Stimulated activated naive B cell treated with anti-CD40 and anti-IgM and Interleukin-4, amounts not matched to agents 10 μg/mL and 1 μg/mL and 100 μg/mL, for 72 hours (primary cell): ENCODE results near the gene OSM.

ENCODE experiments used
- ATAC-seq, 2 donors: fragments of 150-1000 bp; cut with Tn5 transposase; replicated peaks; 2 replicates each; pipeline ENCODE4 v1.10.0; 2021; ENCODE audit warnings: moderate library complexity in 1 of 2
- DNase-seq: peaks from one replicate; pipeline ENCODE4 v3.0.0; 2021
- H3K27ac Mint-ChIP-seq: one replicate; pipeline ENCODE4 v1.8.0; 2022; ENCODE audit warnings: mild to moderate bottlenecking, mixed read lengths
- H3K27me3 Mint-ChIP-seq, 2 donors: one replicate each; pipeline ENCODE4 v1.8.0; 2022; ENCODE audit warnings: mixed read lengths in 2 of 2
- H3K36me3 Mint-ChIP-seq, 2 donors: one replicate each; pipeline ENCODE4 v1.8.0; 2022; ENCODE audit warnings: mixed read lengths in 2 of 2, mild to moderate bottlenecking in 1 of 2
- H3K4me1 Mint-ChIP-seq, 2 donors: one replicate each; pipeline ENCODE4 v1.8.0; 2022; ENCODE audit warnings: mixed read lengths in 2 of 2, mild to moderate bottlenecking in 1 of 2
- H3K4me3 Mint-ChIP-seq, 2 donors: one replicate each; pipeline ENCODE4 v1.8.0; 2022; ENCODE audit warnings: mild to moderate bottlenecking in 2 of 2, mixed read lengths in 2 of 2, moderate library complexity in 1 of 2
- H3K9me3 Mint-ChIP-seq, 2 donors: one replicate each; pipeline ENCODE4 v1.8.0; 2022; ENCODE audit warnings: mixed read lengths in 2 of 2, mild to moderate bottlenecking in 1 of 2

OSM gene

GRCh38 chr22:30272781-30273601, 6.3 kb upstream of the OSM start:
- ATAC-seq = no peak
- Mint-ChIP-seq H3K27ac (no peak overlapping the region), H3K27me3 (peaks cover 17 to 18% of the 10 kb centered on the region in 2 donors), H3K36me3 (peaks cover 9 to 12% of the 10 kb centered on the region in 2 donors), H3K4me3 (no peak overlapping the region), H3K4me1 (peaks cover 20 to 23% of the 10 kb centered on the region in 2 donors), H3K9me3 (no peaks in the 10 kb centered on the region)
- no peak for DNase-seq

- ATAC-seq (no peak), DNase-seq (no peak)
- Mint-ChIP-seq H3K27me3 (peaks cover 2% of the 10 kb centered on the region in 2 donors), H3K4me1 (peaks cover 25 to 37% of the 10 kb centered on the region in 2 donors), H3K9me3 (no peaks in the 10 kb centered on the region), H3K4me3 (no peak overlapping the region), H3K36me3 (peaks cover 10 to 12% of the 10 kb centered on the region in 2 donors), H3K27ac (peak overlapping the region; percentile 72)
These were observed 4.2 kb upstream of the OSM start for GRCh38 chr22:30270832-30271231.

- peak overlapping the region; percentile 25 for H3K27ac Mint-ChIP-seq
- H3K36me3 Mint-ChIP-seq = peaks cover 10 to 14% of the 10 kb centered on the region in 2 donors
- DNase-seq (no peak), ATAC-seq (no peak)
- H3K4me3 Mint-ChIP-seq = peak overlapping the region; percentile 93 to 94
- no peaks in the 10 kb centered on the region for H3K9me3 Mint-ChIP-seq
- no peaks in the 10 kb centered on the region for H3K27me3 Mint-ChIP-seq
- peaks cover 29 to 57% of the 10 kb centered on the region in 2 donors for H3K4me1 Mint-ChIP-seq
These were observed 1.7 kb upstream of the OSM start for GRCh38 chr22:30268331-30268730.

DNA sequence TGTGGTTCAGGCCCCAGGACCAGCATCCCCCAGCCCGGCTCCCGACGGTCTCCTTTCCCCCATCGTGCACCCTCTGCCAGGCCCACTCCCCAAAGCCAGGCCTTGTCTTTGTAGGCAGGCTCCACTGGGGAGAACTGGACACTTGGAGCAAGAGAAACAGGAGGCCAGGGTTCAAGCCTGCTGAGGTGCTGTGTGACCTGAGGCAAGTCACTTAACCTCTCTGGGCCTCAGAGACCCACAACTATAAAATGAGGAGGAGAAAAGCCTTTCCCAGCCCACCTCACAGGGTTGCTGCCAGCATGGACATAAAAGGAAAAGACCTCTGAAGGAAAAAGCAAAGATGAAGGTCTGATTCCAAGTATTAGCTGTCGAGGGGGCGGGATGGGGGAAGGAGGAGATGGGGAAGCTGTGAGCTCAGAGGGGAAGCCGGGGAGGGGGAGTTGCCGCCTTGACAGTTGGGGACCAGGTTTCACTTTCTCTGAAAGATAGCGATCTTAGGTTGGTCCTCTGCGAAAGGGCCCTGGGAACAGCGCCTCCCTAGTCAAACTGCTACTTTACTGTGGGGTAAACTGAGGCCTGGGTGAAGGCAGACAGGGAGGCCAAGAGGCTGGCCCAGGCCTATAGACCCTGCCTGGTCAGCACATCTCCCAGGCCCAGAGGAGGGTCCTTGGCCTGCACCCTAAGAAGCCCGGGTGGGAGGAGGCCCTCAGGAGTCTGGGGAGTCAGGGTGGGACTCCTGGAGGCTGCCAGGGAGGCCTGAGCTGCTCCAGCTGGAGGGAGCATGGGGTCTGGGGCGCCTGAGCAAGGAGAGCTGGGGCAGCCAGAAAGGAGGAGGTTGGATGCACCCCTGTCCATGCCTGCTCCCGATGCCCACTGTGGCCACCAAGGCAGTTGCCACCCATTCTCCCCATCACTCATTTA, 991 bp upstream of the OSM start:
- H3K4me1 Mint-ChIP-seq = peaks cover 34 to 64% of the 10 kb centered on the region in 2 donors
- DNase-seq (no peak), ATAC-seq (no peak)
- peaks cover 10 to 17% of the 10 kb centered on the region in 2 donors for H3K36me3 Mint-ChIP-seq
- H3K4me3 Mint-ChIP-seq = peak overlapping the region; percentile 93 to 94
- peak overlapping the region; percentile 97 for H3K27ac Mint-ChIP-seq
- no peaks in the 10 kb centered on the region for H3K27me3 Mint-ChIP-seq
- H3K9me3 Mint-ChIP-seq = no peaks in the 10 kb centered on the region

GRCh38 chr22:30265823-30266444, 717 bp downstream of the OSM start:
- H3K4me1 Mint-ChIP-seq = peaks cover 37 to 71% of the 10 kb centered on the region in 2 donors
- peak overlapping the region; percentile 97 for H3K27ac Mint-ChIP-seq
- DNase-seq = peak; percentile 80
- H3K36me3 Mint-ChIP-seq = peaks cover 4 to 21% of the 10 kb centered on the region in 2 donors
- H3K27me3 Mint-ChIP-seq = no peaks in the 10 kb centered on the region
- peak overlapping the region; percentile 93 to 94 for H3K4me3 Mint-ChIP-seq
- peak; percentile 82 to 84 for ATAC-seq
- no peaks in the 10 kb centered on the region for H3K9me3 Mint-ChIP-seq

- H3K27ac Mint-ChIP-seq = peak overlapping the region; percentile 97
- peaks cover 0 to 4% of the 10 kb centered on the region in 2 donors for H3K27me3 Mint-ChIP-seq
- no peaks in the 10 kb centered on the region for H3K9me3 Mint-ChIP-seq
- peaks cover 2 to 17% of the 10 kb centered on the region in 2 donors for H3K36me3 Mint-ChIP-seq
- DNase-seq = no peak
- peaks cover 34 to 65% of the 10 kb centered on the region in 2 donors for H3K4me1 Mint-ChIP-seq
- no peak for ATAC-seq
- H3K4me3 Mint-ChIP-seq = peak overlapping the region; percentile 93 to 94
These were observed 1.4 kb downstream of the OSM start for GRCh38 chr22:30265131-30265720.

- no peak overlapping the region for H3K27ac Mint-ChIP-seq
- H3K36me3 Mint-ChIP-seq = peaks cover 1 to 17% of the 10 kb centered on the region in 2 donors
- no peaks in the 10 kb centered on the region for H3K9me3 Mint-ChIP-seq
- H3K4me3 Mint-ChIP-seq = no peak overlapping the region
- no peak for DNase-seq
- H3K4me1 Mint-ChIP-seq = peaks cover 34 to 65% of the 10 kb centered on the region in 2 donors
- ATAC-seq = no peak
- H3K27me3 Mint-ChIP-seq = peaks cover 4% of the 10 kb centered on the region in 2 donors
These were observed 2.8 kb downstream of the OSM start for GRCh38 chr22:30263883-30264282.

DNA sequence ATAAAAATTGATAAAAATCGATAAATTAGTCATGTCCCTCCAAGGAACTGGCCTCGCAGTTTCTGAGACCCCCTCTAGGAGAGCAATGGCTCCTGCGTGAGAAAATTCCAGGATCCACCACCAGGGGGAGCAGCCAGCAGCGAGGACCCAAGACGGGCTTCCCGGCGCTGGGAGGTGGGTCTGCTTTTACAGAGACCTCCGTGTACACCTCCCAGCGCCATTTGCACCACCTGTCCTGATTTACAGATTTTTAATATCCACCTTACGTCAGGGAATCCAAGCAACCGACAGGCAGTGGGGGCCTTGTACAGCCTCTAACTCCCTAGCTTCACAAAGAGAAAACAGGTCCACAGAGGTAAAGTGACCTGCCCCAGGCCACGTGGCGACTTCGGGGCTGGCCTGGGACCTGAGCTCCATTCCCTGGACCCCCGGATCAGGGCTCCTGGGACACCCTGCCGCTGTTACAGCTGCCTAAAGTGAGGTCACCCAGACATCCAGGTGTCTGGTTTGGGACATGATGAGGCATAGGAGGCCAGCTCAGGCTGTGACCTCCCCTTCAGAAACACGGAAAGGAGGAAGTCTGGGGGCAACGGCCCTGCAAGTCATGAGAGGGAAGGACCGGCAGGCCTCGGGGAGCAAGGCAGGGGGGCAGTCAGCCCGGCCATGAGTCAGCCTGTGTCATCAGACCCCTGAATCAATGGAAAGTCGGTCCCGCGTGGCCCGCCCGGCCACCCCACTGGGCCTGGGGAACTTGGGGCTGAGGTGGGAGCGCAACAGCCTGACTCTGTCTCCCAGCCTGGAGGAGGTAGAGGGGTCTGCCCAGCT, 3.5 kb downstream of the OSM start:
- Mint-ChIP-seq H3K9me3 (no peaks in the 10 kb centered on the region), H3K36me3 (peaks cover 1 to 13% of the 10 kb centered on the region in 2 donors), H3K27me3 (peaks cover 4 to 7% of the 10 kb centered on the region in 2 donors), H3K4me1 (peaks cover 30 to 61% of the 10 kb centered on the region in 2 donors), H3K27ac (peak overlapping the region; percentile 52), H3K4me3 (peak overlapping the region; percentile 64 to 80)
- DNase-seq (peak; percentile 59), ATAC-seq (peak in 1 of 2 donors; percentile 18)

DNA sequence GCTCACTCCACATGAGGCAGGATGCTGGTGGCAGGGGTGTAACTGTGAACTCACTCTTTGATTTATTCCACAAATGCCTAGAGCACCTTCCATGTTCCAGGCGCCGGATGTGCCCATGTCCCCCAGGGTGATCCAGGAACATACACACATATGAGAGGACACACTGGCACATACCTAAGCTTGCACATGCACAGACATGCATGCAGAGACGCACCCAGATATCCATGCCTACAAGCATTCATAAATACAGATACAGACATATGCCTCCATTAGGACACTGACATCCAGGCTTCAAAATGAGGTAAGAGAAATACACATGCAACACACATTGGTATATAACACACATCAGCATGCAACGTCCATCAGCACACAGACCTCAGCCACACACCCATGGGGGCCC, 4.5 kb downstream of the OSM start:
- H3K4me3 Mint-ChIP-seq = no peak overlapping the region
- H3K27ac Mint-ChIP-seq = no peak overlapping the region
- peaks cover 4 to 7% of the 10 kb centered on the region in 2 donors for H3K27me3 Mint-ChIP-seq
- DNase-seq (no peak), ATAC-seq (no peak)
- H3K9me3 Mint-ChIP-seq = no peaks in the 10 kb centered on the region
- peaks cover 24 to 55% of the 10 kb centered on the region in 2 donors for H3K4me1 Mint-ChIP-seq
- peaks cover 0 to 13% of the 10 kb centered on the region in 2 donors for H3K36me3 Mint-ChIP-seq

GRCh38 chr22:30261134-30261533, 5.5 kb downstream of the OSM start:
- H3K36me3 Mint-ChIP-seq = peaks cover 0 to 13% of the 10 kb centered on the region in 2 donors
- DNase-seq (no peak), ATAC-seq (no peak)
- H3K4me1 Mint-ChIP-seq = peaks cover 17 to 51% of the 10 kb centered on the region in 2 donors
- H3K9me3 Mint-ChIP-seq = no peaks in the 10 kb centered on the region
- H3K4me3 Mint-ChIP-seq = no peak overlapping the region
- peaks cover 4 to 7% of the 10 kb centered on the region in 2 donors for H3K27me3 Mint-ChIP-seq
- no peak overlapping the region for H3K27ac Mint-ChIP-seq

DNA sequence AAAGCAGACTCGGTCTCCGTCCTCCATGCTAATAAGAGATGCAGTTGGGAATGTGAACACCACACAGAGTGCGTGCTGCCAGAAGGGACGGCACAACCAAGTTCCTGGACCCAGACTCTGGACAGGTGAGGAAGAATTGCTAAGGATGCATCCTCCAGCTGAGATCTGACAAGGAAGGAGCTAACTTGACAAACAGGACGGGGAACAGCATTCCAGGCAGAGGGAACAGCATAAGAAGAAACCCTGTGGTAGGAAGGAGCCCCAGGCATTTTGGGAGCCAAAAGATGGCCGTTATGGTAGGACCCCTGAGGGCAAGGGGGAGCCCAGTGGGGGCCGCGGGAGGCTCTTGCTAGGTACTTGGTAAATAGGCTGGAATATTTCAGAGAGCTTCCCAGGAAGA, 6.0 kb downstream of the OSM start:
- no peak overlapping the region for H3K4me3 Mint-ChIP-seq
- peaks cover 0 to 13% of the 10 kb centered on the region in 2 donors for H3K36me3 Mint-ChIP-seq
- no peak overlapping the region for H3K27ac Mint-ChIP-seq

GRCh38 chr22:30260276-30260675, 6.4 kb downstream of the OSM start:
- peaks cover 4 to 7% of the 10 kb centered on the region in 2 donors for H3K27me3 Mint-ChIP-seq
- H3K36me3 Mint-ChIP-seq = peaks cover 0 to 13% of the 10 kb centered on the region in 2 donors
- ATAC-seq (no peak), DNase-seq (no peak)
- H3K4me3 Mint-ChIP-seq = no peak overlapping the region
- no peak overlapping the region for H3K27ac Mint-ChIP-seq
- H3K4me1 Mint-ChIP-seq = peaks cover 12 to 50% of the 10 kb centered on the region in 2 donors
- no peaks in the 10 kb centered on the region for H3K9me3 Mint-ChIP-seq

More for the DNA sequence above, 6.0 kb downstream of the OSM start:
- ATAC-seq = no peak
- Mint-ChIP-seq H3K9me3 (no peaks in the 10 kb centered on the region), H3K27me3 (peaks cover 4 to 7% of the 10 kb centered on the region in 2 donors), H3K4me1 (peaks cover 15 to 51% of the 10 kb centered on the region in 2 donors)
- DNase-seq = no peak

GRCh38 chr22:30254314-30254713, 12.3 kb downstream of the OSM start:
- Mint-ChIP-seq H3K36me3 (no peaks in the 10 kb centered on the region), H3K27me3 (peaks cover 0 to 12% of the 10 kb centered on the region in 2 donors), H3K9me3 (no peaks in the 10 kb centered on the region), H3K4me1 (peaks cover 12 to 41% of the 10 kb centered on the region in 2 donors), H3K4me3 (no peak overlapping the region), H3K27ac (peak overlapping the region; percentile 62)
- no peak for ATAC-seq
- DNase-seq = no peak
